Muscle of leg (tissue), 11 donors: ENCODE results near the gene PLA2G4F. TPM values are rescaled to one million over a fixed set of nuclear protein-coding genes. Genes with fewer than 3 reads are reported as not detected.

Source experiments
- DNase-seq: peaks from one replicate; pipeline ENCODE4 v3.0.0; 2013
- H3K27ac ChIP-seq: one replicate; pipeline ENCODE4 v1.5.1; 2013; ENCODE audit warnings: mild to moderate bottlenecking, low read length, control low read depth
- H3K27me3 ChIP-seq: one replicate; pipeline ENCODE4 v1.6.1; 2013; ENCODE audit warnings: low read length; ENCODE audit not compliant: control insufficient read depth, insufficient read depth
- H3K36me3 ChIP-seq: one replicate; pipeline ENCODE4 v1.6.1; 2013; ENCODE audit warnings: low read length; ENCODE audit not compliant: control insufficient read depth, insufficient read depth
- H3K4me1 ChIP-seq: one replicate; pipeline ENCODE4 v1.6.1; 2013; ENCODE audit warnings: low read length; ENCODE audit not compliant: control insufficient read depth, insufficient read depth
- H3K4me3 ChIP-seq: one replicate; pipeline ENCODE4 v1.5.1; 2013; ENCODE audit warnings: low read length, control low read depth
- H3K9me3 ChIP-seq: replicated peaks from 2 replicates; pipeline ENCODE4 v1.6.1; 2013; ENCODE audit warnings: low read depth, low read length; ENCODE audit not compliant: control insufficient read depth
- WGBS: methylation state at CpG from one replicate; pipeline ENCODE4 v1.1.5; 2013; ENCODE audit warnings: missing lambda C conversion rate; ENCODE audit not compliant: insufficient coverage; 5-methylcytosine and 5-hydroxymethylcytosine counted together
- polyA plus RNA-seq, 8 donors: library from polyadenylated mRNA; unstranded; fragments of 120-200 nt; gene quantifications; one replicate each; pipeline versions ENCODE4 v1.2.1 to v1.2.3, GENCODE V29; 2013; ENCODE audit warnings: inconsistent platforms in 1 of 8, low replicate concordance in 1 of 8; ENCODE audit not compliant: insufficient read length in 8 of 8, insufficient read depth in 1 of 8
- total RNA-seq: library from RNA; stranded (reverse); fragments of 120-200 nt; gene quantifications from one replicate; pipeline ENCODE4 v1.2.4, GENCODE V29; 2013

The PLA2G4F gene
- total and polyA plus RNA-seq, 9 donors = 0.04 to 1.9 (median 0.23) TPM; not detected in 5

DNA sequence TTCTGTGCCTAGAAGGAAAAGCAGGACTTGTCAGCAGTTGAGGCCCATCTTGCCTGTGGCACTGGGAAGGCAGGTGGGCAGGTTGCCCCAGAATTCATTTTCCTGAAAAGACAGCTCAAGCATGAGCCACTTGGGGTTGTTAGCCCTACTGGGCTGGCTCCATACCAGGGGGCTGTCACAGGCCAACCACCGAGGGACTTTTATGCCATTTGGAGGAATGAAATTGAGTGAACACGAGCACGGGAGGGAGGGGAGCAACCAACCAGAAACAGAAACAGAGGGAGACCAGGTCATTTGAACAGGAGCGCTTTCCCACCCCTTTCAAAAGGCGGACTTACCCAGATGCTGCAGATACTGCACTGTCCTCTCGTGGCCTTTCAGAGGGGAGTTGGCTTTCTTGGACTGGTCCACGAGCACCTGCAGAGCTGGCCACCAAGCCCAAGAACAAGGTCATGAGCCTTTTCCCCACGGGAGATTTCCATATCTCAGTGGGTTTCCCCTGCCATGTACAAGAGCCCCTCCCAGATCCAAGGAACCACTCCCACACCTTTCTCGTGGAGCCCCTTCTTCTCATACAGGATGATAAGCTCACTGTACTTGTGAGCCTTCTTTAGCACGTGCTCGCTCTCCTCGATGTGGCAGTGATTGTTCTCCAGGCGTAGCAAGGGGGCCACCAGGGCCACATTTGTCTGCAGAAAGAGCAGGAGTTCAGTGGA lies 9.9 kb upstream of the PLA2G4F start:
- no peak for DNase-seq
- H3K27ac ChIP-seq = no peak overlapping the region
- H3K36me3 ChIP-seq = peaks cover 79% of the 10 kb centered on the region
- H3K4me3 ChIP-seq = no peak overlapping the region
- no peaks in the 10 kb centered on the region for H3K9me3 ChIP-seq
- WGBS = 90% methylated on average over 13 of the region's 13 CpGs
- H3K27me3 ChIP-seq = no peaks in the 10 kb centered on the region
- no peaks in the 10 kb centered on the region for H3K4me1 ChIP-seq

DNA sequence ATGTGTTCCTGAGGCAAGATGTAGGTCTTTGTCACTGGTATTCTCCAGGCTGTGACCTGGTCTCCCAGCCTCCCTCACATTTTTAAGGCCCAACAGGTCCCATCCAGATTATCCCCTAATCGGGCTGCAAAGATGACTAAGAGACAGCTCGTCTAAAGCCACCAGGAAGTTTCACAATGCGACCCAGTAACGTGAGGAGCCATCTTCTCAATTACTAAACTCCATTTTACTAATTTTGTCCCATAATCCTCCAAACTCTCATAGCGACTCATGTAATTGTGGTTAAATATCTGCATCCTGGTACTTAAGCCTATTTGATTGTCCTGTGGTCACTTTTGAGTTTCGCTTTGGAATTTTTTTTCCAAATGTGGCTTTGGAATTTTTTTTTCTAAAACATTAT lies 8.7 kb upstream of the PLA2G4F start:
- no peaks in the 10 kb centered on the region for H3K27me3 ChIP-seq
- no CpG with 5 or more reads among the region's 6 CpGs for WGBS
- no peaks in the 10 kb centered on the region for H3K9me3 ChIP-seq
- H3K27ac ChIP-seq = no peak overlapping the region
- peaks cover 88% of the 10 kb centered on the region for H3K36me3 ChIP-seq
- H3K4me3 ChIP-seq = no peak overlapping the region
- H3K4me1 ChIP-seq = no peaks in the 10 kb centered on the region
- no peak for DNase-seq

DNA sequence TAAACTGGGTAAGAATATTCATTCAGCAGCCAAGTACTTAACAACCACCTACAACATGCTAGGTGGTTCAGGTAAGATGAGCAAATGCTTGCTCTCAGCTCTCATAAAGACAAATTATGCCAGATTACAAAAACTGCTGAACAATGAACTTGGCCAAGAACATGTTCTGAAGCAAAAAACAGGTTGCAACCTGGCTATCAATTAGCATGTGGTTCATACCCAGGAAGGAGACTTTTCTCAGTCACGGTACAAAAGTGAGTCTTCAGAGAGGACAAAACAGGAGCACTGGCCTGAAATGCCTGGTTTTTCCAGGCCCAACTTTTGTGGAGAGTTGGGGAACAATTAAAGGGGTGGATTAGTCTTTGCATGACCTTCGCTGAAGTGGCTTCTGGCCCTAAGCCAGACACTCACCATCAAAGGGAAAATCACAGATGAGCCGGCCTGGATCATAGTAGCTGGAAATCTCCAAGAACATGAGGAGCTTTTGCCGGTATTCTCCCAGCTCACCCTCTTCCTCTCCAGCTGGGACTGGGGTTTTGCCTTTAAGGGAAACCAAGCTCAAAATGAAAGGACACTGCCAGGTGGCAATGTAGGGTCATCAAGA lies 7.6 kb upstream of the PLA2G4F start:
- peaks cover 91% of the 10 kb centered on the region for H3K36me3 ChIP-seq
- H3K27ac ChIP-seq = no peak overlapping the region
- no peaks in the 10 kb centered on the region for H3K27me3 ChIP-seq
- H3K4me1 ChIP-seq = no peaks in the 10 kb centered on the region
- DNase-seq = no peak
- WGBS = 70% methylated on average over 1 of the region's 4 CpGs
- H3K9me3 ChIP-seq = no peaks in the 10 kb centered on the region
- H3K4me3 ChIP-seq = no peak overlapping the region

DNA sequence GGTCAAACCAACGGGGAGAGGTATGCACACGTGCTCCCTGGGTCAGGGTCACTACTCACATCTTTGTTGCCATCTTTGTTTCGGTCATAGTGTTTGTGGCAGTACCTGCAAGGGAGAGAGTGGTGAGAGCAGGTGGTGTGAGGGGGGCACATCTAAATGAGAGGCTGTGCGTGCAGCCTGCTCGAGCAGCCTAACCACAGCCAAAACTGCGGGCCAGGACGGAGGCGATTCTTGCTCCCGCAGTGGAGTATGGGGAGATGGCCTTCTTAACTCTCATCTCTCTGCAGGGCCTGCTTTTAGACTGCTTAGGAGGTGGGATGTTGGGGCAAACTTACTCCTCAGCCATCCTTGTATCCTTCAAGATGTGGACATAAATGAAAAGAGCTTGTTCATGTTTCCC lies 6.9 kb upstream of the PLA2G4F start:
- H3K27me3 ChIP-seq = no peaks in the 10 kb centered on the region
- H3K27ac ChIP-seq = no peak overlapping the region
- DNase-seq = no peak
- H3K4me1 ChIP-seq = no peaks in the 10 kb centered on the region
- peaks cover 92% of the 10 kb centered on the region for H3K36me3 ChIP-seq
- no peak overlapping the region for H3K4me3 ChIP-seq
- no peaks in the 10 kb centered on the region for H3K9me3 ChIP-seq
- 91% methylated on average over 6 of the region's 9 CpGs for WGBS

DNA sequence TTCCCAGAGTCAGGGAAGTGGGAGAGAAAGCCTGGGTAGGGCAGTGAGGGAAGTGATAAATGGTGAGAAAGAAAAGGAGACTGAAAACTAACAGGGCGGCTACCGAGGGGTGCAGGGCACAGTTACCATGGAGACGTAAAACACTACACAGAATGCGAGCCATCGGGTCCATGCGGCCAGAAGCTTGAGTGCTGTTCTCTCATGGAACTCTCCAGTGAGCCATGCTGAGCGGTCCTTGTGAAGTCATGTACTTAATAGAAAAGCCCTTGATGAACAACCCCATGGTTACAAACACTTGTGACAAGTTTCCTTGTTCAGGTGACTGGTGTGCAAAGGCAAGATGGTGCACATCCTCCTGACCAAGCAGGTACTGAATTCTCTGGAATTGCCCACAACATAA lies 3.7 kb upstream of the PLA2G4F start:
- H3K27me3 ChIP-seq = no peaks in the 10 kb centered on the region
- H3K9me3 ChIP-seq = no peaks in the 10 kb centered on the region
- H3K4me1 ChIP-seq = peaks cover 5% of the 10 kb centered on the region
- peaks cover 66% of the 10 kb centered on the region for H3K36me3 ChIP-seq
- DNase-seq = no peak
- no peak overlapping the region for H3K4me3 ChIP-seq
- 80% methylated on average over 5 of the region's 7 CpGs for WGBS
- no peak overlapping the region for H3K27ac ChIP-seq

DNA sequence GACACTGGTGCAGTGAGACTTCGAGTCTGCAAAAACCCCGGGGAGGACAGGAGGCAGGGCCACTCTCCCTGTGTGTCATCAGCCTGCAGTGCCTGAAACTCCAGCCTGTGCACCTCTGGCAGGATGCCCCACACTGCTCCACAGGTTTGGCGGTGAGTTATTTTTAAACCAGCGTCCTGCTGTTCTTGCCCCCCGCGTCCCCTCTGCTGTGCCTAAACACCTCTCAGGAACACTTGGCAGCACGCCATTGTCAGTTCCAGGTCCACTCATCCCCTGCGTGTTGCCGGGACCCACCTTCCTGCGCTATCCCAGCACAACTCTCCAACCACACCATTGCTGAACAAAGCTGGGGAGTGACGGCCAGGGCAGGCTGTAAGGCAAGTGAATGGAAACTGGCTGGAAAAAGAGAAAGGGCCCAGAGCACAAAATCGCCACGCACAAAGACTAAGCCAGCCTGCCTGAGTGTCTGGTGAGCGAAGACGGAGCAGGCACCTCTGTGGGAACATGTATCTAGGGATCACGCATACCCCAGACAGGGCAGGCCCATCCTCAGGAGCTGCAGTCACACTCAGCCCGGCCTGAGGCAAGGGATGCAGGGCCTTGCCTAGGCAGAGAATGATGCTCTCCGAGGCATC lies 3.1 kb upstream of the PLA2G4F start:
- Histone ChIP-seq H3K4me1 (peaks cover 5% of the 10 kb centered on the region), H3K27me3 (no peaks in the 10 kb centered on the region), H3K36me3 (peaks cover 60% of the 10 kb centered on the region), H3K27ac (no peak overlapping the region), H3K4me3 (no peak overlapping the region), H3K9me3 (no peaks in the 10 kb centered on the region)
- 91% methylated on average over 13 of the region's 18 CpGs for WGBS
- no peak for DNase-seq

DNA sequence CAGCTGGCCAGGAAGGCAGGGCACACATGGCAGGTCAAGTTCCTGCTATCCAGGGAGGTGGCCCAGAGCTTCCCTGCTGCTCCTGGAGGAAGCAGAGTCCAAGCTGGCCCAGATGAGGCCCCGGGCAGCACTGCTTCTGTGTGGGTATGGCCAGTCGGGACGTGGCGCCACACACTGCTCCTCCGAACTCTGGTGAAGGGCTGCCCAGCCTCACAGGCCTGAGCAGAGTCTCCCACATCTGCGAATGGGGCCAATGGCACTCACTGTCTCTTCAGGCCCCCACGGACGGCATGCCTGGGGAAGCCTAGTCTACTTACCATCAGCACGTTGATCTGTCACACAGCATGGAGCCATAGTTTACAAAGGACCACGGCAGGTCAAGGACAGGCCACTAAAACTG lies 2.5 kb upstream of the PLA2G4F start:
- Histone ChIP-seq H3K27me3 (no peaks in the 10 kb centered on the region), H3K4me1 (peaks cover 5% of the 10 kb centered on the region), H3K36me3 (peaks cover 54% of the 10 kb centered on the region), H3K9me3 (no peaks in the 10 kb centered on the region), H3K27ac (no peak overlapping the region), H3K4me3 (no peak overlapping the region)
- no peak for DNase-seq
- 85% methylated on average over 8 of the region's 10 CpGs for WGBS

DNA sequence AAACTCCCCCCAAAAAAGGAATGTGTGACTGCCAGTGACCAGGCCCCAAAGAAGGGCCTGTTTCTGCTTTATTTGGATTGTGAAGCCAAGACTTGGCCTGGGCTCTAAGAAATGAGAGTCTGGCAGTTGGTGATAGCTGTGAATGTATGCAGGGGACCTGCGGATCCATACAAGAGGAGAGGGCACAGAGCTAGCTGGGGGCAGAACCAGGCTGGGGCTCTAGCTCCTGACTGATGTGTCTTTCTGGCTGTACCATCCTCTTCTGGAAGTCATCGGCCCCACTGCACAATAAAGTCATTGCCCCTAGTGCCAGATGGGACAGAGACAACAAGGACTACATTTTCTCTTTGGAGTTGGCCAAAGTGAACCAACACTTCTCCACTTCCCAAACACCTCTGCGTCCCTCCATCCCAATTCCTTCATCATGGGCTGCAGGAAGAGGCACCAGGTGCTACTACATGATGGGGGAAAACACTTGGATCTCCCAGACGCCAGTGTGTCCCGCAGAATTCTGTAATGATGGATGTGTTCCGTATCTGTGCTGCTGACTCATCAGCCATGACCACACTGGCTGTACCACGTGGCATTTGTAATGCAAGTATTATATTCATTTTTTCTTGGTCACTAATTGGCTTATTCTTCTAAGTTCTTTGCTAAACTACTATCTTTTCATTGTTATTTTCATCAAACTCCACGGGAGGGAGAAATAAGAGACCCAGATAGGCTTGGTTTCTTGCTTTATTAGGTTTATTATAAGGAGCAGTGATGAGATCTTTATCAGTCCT lies 1.7 kb upstream of the PLA2G4F start:
- Histone ChIP-seq H3K36me3 (peaks cover 48% of the 10 kb centered on the region), H3K27ac (no peak overlapping the region), H3K4me1 (peaks cover 5% of the 10 kb centered on the region), H3K4me3 (no peak overlapping the region), H3K27me3 (no peaks in the 10 kb centered on the region), H3K9me3 (no peaks in the 10 kb centered on the region)
- no peak for DNase-seq
- 95% methylated on average over 4 of the region's 8 CpGs for WGBS

DNA sequence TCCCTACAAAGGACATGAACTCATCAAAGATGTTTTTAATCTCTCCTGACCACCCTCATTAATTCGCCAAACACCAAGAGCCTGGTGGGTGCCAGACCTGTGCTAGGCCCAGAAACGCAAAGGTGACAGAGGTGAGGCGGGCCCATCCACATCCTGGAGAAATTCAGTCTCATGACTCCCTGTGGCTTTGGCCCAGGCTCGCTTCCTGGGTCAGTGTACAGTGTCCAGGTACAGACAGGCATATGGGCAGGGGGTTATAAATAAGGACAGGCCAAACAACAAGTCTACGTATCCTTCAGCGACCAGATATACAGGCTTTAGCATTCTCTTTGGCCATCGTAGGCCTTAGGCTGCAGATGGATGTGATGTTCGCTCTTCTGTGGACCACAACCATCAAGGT lies 945 bp upstream of the PLA2G4F start:
- WGBS = 95% methylated on average over 7 of the region's 8 CpGs
- no peak overlapping the region for H3K4me3 ChIP-seq
- no peaks in the 10 kb centered on the region for H3K9me3 ChIP-seq
- no peaks in the 10 kb centered on the region for H3K27me3 ChIP-seq
- no peak for DNase-seq
- H3K4me1 ChIP-seq = peaks cover 5% of the 10 kb centered on the region
- H3K36me3 ChIP-seq = peaks cover 41% of the 10 kb centered on the region
- no peak overlapping the region for H3K27ac ChIP-seq
